DOHH2 (cell line): ENCODE results near the gene NSMCE4A.
"Not testable (repeated sequence)": the region's sequence is repeated elsewhere in the genome, so short reads cannot be mapped to it uniquely, and the experiment has no call there.

Experiments used
- EZH2phosphoT487 ChIP-seq: fragments of 200-600 bp; sonication (generic); IDR thresholded peaks from 2 replicates; pipeline ENCODE4 v1.6.1; 2017; ENCODE audit warnings: borderline replicate concordance, mild to moderate bottlenecking, antibody characterized with exemption, low read length, moderate library complexity, mixed read lengths
- TF ChIP-seq, protein P1 (sequence below): fragments of 200-600 bp; sonication (generic); IDR thresholded peaks from one replicate; pipeline ENCODE4 v1.5.1; 2014; ENCODE audit warnings: antibody characterized with exemption, mild to moderate bottlenecking, low read depth, low read length; ENCODE audit not compliant: poor library complexity, severe bottlenecking

DNA sequence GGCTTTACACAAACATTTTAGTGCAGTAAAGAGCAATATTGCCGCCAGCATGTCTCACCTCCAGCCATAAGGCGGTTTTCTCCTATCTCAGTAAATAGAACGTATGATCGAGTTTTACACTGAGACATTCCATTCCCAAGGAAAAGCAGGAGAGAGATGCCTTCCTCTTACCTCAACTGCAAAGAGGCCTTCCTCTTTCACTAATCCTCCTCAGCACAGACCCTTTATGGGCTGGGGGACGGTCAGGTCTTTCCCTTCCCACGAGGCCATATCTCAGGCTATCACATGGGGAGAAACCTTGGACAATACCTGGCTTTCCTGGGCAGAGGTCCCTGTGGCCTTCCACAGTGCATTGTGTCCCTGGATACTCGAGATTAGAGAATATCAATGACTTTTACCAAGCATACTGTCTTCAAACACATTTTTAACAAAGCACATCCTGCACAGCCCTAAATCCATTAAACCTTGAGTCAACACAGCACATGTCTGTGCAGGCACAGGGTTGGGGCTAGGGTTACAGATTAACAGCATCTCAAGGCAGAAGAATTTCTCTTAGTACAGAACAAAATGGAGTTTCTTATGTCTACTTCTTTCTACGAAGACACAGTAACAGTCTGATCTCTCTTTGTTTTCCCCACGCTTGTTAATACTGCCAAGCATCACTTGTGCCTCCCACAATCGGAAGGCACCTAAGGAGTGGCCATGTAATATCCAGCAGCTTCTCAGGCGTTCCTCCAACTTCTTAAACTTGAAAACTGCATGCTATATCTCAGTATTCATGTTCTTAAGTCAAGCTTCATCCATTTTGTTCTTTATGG lies 44.5 kb downstream of the NSMCE4A start:
- TF ChIP-seq, protein P1, sequence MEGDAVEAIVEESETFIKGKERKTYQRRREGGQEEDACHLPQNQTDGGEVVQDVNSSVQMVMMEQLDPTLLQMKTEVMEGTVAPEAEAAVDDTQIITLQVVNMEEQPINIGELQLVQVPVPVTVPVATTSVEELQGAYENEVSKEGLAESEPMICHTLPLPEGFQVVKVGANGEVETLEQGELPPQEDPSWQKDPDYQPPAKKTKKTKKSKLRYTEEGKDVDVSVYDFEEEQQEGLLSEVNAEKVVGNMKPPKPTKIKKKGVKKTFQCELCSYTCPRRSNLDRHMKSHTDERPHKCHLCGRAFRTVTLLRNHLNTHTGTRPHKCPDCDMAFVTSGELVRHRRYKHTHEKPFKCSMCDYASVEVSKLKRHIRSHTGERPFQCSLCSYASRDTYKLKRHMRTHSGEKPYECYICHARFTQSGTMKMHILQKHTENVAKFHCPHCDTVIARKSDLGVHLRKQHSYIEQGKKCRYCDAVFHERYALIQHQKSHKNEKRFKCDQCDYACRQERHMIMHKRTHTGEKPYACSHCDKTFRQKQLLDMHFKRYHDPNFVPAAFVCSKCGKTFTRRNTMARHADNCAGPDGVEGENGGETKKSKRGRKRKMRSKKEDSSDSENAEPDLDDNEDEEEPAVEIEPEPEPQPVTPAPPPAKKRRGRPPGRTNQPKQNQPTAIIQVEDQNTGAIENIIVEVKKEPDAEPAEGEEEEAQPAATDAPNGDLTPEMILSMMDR, result not testable (repeated sequence)
- not testable (repeated sequence) for TF ChIP-seq EZH2phosphoT487
